Adrenal gland (tissue), 5 donors: ENCODE results near the gene MARK3.

ENCODE experiments used
- POLR2A ChIP-seq, 2 donors: fragments of 450-650 bp; IDR thresholded peaks; one replicate each; pipeline ENCODE4 v1.6.1; 2017; ENCODE audit warnings: antibody characterized with exemption in 2 of 2, mild to moderate bottlenecking in 2 of 2, moderate library complexity in 1 of 2
- TF ChIP-seq, protein P1 (sequence below), 6 experiments: fragments of 450-650 bp in 4 of 6; fragments of 200-600 bp in 2 of 6; sonication (generic) in 1 of 6; IDR thresholded peaks; 1 replicate in 5 of 6; 2 replicates in 1 of 6; pipeline versions ENCODE4 v1.5.1 to v1.8.0; 2016 to 2021; ENCODE audit warnings: antibody characterized with exemption in 6 of 6, mild to moderate bottlenecking in 2 of 6, moderate library complexity in 1 of 6
- donor health status: DM: no; HTN: no; CAD: no.

DNA sequence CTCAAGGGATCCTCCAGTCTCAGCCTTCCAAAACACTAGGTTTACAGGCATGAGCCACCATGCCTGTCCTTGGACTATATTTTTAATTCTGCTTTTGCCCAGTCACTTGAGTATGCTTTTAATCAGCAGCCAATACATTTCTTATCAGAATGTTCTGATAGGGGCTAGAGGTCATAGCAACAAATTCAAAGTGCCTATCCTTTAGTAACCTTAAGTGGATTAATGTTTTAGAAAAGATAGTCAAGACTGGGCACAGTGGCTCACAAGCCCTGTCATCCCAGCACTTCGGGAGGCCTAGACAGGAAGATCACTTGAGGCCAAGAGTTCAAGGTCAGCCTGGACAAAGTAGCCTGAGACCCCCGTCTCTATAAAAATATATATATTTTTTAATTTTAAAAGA lies 100.3 kb downstream of the MARK3 start:
- TF ChIP-seq, protein P1, sequence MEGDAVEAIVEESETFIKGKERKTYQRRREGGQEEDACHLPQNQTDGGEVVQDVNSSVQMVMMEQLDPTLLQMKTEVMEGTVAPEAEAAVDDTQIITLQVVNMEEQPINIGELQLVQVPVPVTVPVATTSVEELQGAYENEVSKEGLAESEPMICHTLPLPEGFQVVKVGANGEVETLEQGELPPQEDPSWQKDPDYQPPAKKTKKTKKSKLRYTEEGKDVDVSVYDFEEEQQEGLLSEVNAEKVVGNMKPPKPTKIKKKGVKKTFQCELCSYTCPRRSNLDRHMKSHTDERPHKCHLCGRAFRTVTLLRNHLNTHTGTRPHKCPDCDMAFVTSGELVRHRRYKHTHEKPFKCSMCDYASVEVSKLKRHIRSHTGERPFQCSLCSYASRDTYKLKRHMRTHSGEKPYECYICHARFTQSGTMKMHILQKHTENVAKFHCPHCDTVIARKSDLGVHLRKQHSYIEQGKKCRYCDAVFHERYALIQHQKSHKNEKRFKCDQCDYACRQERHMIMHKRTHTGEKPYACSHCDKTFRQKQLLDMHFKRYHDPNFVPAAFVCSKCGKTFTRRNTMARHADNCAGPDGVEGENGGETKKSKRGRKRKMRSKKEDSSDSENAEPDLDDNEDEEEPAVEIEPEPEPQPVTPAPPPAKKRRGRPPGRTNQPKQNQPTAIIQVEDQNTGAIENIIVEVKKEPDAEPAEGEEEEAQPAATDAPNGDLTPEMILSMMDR (IDR thresholded peaks at IDR 0.05), result no peak
- TF ChIP-seq POLR2A (IDR thresholded peaks at IDR 0.05), result no peak
